ENCODE results near the gene OSBPL6. TPM values are rescaled to one million over a fixed set of nuclear protein-coding genes. Genes with fewer than 3 reads are reported as not detected.

The OSBPL6 gene
- polyA plus RNA-seq, 1 donor from 2014 or later: 12.8 TPM

GRCh38 chr2:178330175-178331017, 136.1 kb downstream of the OSBPL6 start:
- Histone ChIP-seq H4K20me1 (ENCODE audit: insufficient read depth) (no peaks in the 10 kb centered on the region), H2AFZ (ENCODE audit: low read depth, low read length) (no peak overlapping the region), H3K4me3 (ENCODE audit: low read length) (no peak overlapping the region), H3F3A (ENCODE audit: insufficient read depth, low read length, poor library complexity, severe bottlenecking) (no peaks in the 10 kb centered on the region), H3K79me2 (replicated peaks; ENCODE audit: insufficient read depth, low read length) (no peaks in the 10 kb centered on the region), H3K27me3 (ENCODE audit: insufficient read depth, low read depth, low read length) (no peaks in the 10 kb centered on the region), H3K36me3 (ENCODE audit: insufficient read depth, low read length) (no peaks in the 10 kb centered on the region), H3K27ac (ENCODE audit: low read length) (no peak overlapping the region), H3K9ac (ENCODE audit: low read length) (no peak overlapping the region), H3K9me3 (ENCODE audit: low read length) (no peaks in the 10 kb centered on the region), H3K9me2 (ENCODE audit: insufficient read depth, low read length) (no peaks in the 10 kb centered on the region), H3K4me2 (ENCODE audit: low read length) (no peak overlapping the region)
- no peak for TF ChIP-seq SMC3 (conservative IDR thresholded peaks at IDR 0.05; ENCODE audit: poor library complexity)
- TF ChIP-seq REST (IDR thresholded peaks at IDR 0.05; ENCODE audit: borderline replicate concordance): no peak
- TF ChIP-seq EZH2 (IDR thresholded peaks at IDR 0.05; ENCODE audit: borderline replicate concordance, insufficient read depth, low read length, poor library complexity, severe bottlenecking): no peak
- no peak for TF ChIP-seq EP300 (conservative IDR thresholded peaks at IDR 0.05; ENCODE audit: poor library complexity, severe bottlenecking)
- TF ChIP-seq MXI1 (conservative IDR thresholded peaks at IDR 0.05; ENCODE audit: poor library complexity, severe bottlenecking): no peak
- TF ChIP-seq RAD21 (conservative IDR thresholded peaks at IDR 0.05): no peak
- no peak for TF ChIP-seq TAF1 (IDR thresholded peaks at IDR 0.05; ENCODE audit: low read depth)
- no peak for TF ChIP-seq POLR2AphosphoS5 (IDR thresholded peaks at IDR 0.05)

- Histone ChIP-seq H2AFZ (ENCODE audit: low read depth, low read length) (no peak overlapping the region), H3F3A (ENCODE audit: insufficient read depth, low read length, poor library complexity, severe bottlenecking) (no peaks in the 10 kb centered on the region), H3K4me2 (ENCODE audit: low read length) (no peak overlapping the region), H3K9ac (ENCODE audit: low read length) (no peak overlapping the region), H3K36me3 (ENCODE audit: insufficient read depth, low read length) (peaks cover 4% of the 10 kb centered on the region), H3K4me3 (ENCODE audit: low read length) (no peak overlapping the region), H3K9me2 (ENCODE audit: insufficient read depth, low read length) (no peaks in the 10 kb centered on the region), H3K27ac (ENCODE audit: low read length) (no peak overlapping the region), H4K20me1 (ENCODE audit: insufficient read depth) (no peaks in the 10 kb centered on the region), H3K9me3 (ENCODE audit: low read length) (no peaks in the 10 kb centered on the region), H3K79me2 (replicated peaks; ENCODE audit: insufficient read depth, low read length) (no peaks in the 10 kb centered on the region), H3K27me3 (ENCODE audit: insufficient read depth, low read depth, low read length) (no peaks in the 10 kb centered on the region)
- TF ChIP-seq MXI1 (conservative IDR thresholded peaks at IDR 0.05; ENCODE audit: poor library complexity, severe bottlenecking): no peak
- no peak for TF ChIP-seq EZH2 (IDR thresholded peaks at IDR 0.05; ENCODE audit: borderline replicate concordance, insufficient read depth, low read length, poor library complexity, severe bottlenecking)
- TF ChIP-seq RAD21 (conservative IDR thresholded peaks at IDR 0.05): no peak
- TF ChIP-seq EP300 (conservative IDR thresholded peaks at IDR 0.05; ENCODE audit: poor library complexity, severe bottlenecking): no peak
- no peak for TF ChIP-seq SMC3 (conservative IDR thresholded peaks at IDR 0.05; ENCODE audit: poor library complexity)
- TF ChIP-seq CTCF (IDR thresholded peaks at IDR 0.05; ENCODE audit: poor library complexity, severe bottlenecking): no peak
- no peak for TF ChIP-seq TAF1 (IDR thresholded peaks at IDR 0.05; ENCODE audit: low read depth)
These were observed 137.4 kb downstream of the OSBPL6 start for GRCh38 chr2:178331474-178332432.
